SU-DHL-6 (cell line): ENCODE data around the gene AURKB.

Source experiments
- EZH2phosphoT487 ChIP-seq: fragments of 200-600 bp; sonication (generic), shearing (Covaris generic); conservative IDR thresholded peaks from 2 replicates; pipeline ENCODE4 v1.6.1; 2018; ENCODE audit warnings: mild to moderate bottlenecking, antibody characterized with exemption, low read length, moderate library complexity, mixed read lengths
- TF ChIP-seq, protein P1 (sequence below): fragments of 200-600 bp; sonication (generic); IDR thresholded peaks from one replicate; pipeline ENCODE4 v1.5.1; 2017; ENCODE audit warnings: antibody characterized with exemption, mild to moderate bottlenecking, low read length, moderate library complexity; ENCODE audit not compliant: insufficient read depth, poor library complexity, severe bottlenecking

DNA sequence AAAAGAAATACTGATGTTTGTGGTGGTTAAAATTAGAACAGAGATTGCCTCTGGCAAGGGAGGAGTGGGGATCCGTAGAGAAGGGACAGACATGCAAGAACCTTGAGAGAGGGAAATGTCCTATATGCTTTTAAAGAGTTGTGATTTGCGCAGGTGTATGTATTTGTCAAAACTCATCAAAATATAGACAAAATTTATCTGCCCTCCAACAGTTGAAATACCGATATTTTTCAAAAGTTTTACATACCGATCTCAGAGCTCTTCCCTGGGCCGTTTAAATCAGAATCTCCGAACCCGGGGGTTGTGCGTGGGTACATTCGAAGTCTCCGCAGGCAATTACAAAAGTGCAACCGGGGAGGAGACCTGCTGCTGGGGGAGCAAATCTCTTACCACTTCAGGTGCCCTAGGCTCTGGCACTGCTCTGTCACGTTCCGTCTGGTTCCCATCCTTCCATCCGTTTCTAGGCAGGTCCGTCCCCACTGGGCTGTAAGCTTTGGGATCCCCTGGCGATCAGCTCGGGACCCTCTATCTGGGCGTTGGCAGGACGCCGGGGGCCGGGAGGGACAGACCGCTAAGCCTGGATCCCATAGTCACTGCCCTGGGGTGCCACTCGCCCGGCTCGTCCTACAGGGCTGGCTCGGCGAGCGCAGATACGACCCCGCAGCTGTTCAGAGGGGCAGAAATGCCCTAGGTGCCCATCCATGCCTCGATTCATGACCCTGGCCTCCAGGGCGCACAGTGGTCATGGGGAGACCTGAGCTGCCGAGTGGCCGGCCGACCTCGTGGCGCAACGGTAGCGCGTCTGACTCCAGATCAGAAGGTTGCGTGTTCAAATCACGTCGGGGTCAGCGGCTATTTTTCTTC lies 24.6 kb downstream of the AURKB start:
- TF ChIP-seq, protein P1, sequence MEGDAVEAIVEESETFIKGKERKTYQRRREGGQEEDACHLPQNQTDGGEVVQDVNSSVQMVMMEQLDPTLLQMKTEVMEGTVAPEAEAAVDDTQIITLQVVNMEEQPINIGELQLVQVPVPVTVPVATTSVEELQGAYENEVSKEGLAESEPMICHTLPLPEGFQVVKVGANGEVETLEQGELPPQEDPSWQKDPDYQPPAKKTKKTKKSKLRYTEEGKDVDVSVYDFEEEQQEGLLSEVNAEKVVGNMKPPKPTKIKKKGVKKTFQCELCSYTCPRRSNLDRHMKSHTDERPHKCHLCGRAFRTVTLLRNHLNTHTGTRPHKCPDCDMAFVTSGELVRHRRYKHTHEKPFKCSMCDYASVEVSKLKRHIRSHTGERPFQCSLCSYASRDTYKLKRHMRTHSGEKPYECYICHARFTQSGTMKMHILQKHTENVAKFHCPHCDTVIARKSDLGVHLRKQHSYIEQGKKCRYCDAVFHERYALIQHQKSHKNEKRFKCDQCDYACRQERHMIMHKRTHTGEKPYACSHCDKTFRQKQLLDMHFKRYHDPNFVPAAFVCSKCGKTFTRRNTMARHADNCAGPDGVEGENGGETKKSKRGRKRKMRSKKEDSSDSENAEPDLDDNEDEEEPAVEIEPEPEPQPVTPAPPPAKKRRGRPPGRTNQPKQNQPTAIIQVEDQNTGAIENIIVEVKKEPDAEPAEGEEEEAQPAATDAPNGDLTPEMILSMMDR, result no peak
- no peak for TF ChIP-seq EZH2phosphoT487
